ENCODE data around the gene TSPO2. TPM values are rescaled to one million over a fixed set of nuclear protein-coding genes. Genes with fewer than 3 reads are reported as not detected.

The TSPO2 gene
- total and polyA plus RNA-seq, 2 of the 13 experiments (the other 11 are each of a cell fraction or from before 2014, with no cell fraction given), result 0.55 TPM; not detected in 1

GRCh38 chr6:41073203-41073967 is 31.1 kb downstream of the TSPO2 start (continued):
- TF ChIP-seq RERE (CRISPR knock-in tag; IDR thresholded peaks at IDR 0.05; ENCODE audit: low read depth) (no peak), SNAPC4 (CRISPR knock-in tag; IDR thresholded peaks at IDR 0.05) (peak; percentile 69; the same call in 1 of the 2 replicates), ZKSCAN5 (CRISPR knock-in tag; IDR thresholded peaks at IDR 0.05) (no peak), TBP (CRISPR knock-in tag; IDR thresholded peaks at IDR 0.05) (no peak), KDM5A (IDR thresholded peaks at IDR 0.05; ENCODE audit: borderline replicate concordance, low read length) (peak; percentile 61; the same call in 1 of the 2 replicates), MBNL3 (CRISPR knock-in tag; conservative IDR thresholded peaks at IDR 0.05) (no peak), TFE3 (CRISPR knock-in tag; IDR thresholded peaks at IDR 0.05) (no peak), EED (CRISPR knock-in tag; IDR thresholded peaks at IDR 0.05) (no peak), ZFP1 (CRISPR knock-in tag; IDR thresholded peaks at IDR 0.05) (peak; percentile 23; the same call in 1 of the 2 replicates), TERF1 (CRISPR knock-in tag; IDR thresholded peaks at IDR 0.05) (0 out of 2 replicates have a peak, but pooled peaks have one; percentile 33), ZNF143 (CRISPR knock-in tag; IDR thresholded peaks at IDR 0.05) (no peak; the same call in none of the 2 replicates), DZIP1 (CRISPR knock-in tag; IDR thresholded peaks at IDR 0.05) (no peak; the same call in 1 of the 2 replicates)

All from HepG2 (cell line).